RWPE1 (cell line): ENCODE results near the gene OCRL.

ENCODE experiments used
- CTCF ChIA-PET: fragments of 350-600 bp; sonication (Branson Sonifier 250); formaldehyde crosslinking; extraction: SDS; loops from one replicate; lab custom pipeline; 2021; lab: Yijun Ruan, JAX
- POLR2A ChIA-PET: fragments of 400-600 bp; formaldehyde crosslinking; extraction: SDS; loops from one replicate; lab custom pipeline; 2020; ENCODE audit warnings: antibody characterized with exemption; ENCODE audit not compliant: low non-redundant PET; lab: Yijun Ruan, JAX
- DNase-seq: peaks from one replicate; pipeline ENCODE4 v3.0.0; 2012; ENCODE audit warnings: low spot score
- H3K27ac ChIP-seq: fragments of 450-650 bp; 2 replicates; pipeline ENCODE4 v1.5.1; 2017
- TF ChIP-seq, protein P1 (sequence below): fragments of 450-650 bp; conservative IDR thresholded peaks from 2 replicates; pipeline ENCODE4 v1.5.1; 2017; ENCODE audit warnings: low read depth, mild to moderate bottlenecking

OCRL gene

DNA sequence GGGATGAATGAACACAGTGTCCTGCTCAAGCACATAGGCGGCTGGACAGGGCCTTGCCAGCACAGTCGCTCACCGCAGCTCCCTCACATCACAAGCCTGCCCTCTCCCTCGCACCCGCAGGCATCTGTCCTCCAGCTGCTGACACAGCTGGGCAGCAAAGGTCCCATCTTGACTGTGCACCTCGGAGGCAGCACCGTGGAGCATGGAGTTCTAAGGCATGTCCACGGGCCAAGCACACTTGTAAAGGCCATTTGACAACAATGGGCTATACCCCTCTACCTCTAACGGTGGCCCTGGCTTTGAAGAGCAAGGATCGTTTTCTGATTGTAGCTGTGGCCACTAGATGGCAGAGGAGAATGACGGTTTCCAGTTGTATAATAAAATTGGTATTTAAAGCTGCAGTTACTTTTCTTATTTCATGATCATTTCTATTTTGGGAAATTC is 60.9 kb downstream of the OCRL start:
- CTCF ChIA-PET: interaction anchor here (0.5 to 0.8 kb wide), 4 partner anchors 8 to 252 kb away, joined by 3 to 4 read pairs (median 4); no protein-coding TSS in a partner anchor
- peak; percentile 26 for DNase-seq
- TF ChIP-seq, protein P1, sequence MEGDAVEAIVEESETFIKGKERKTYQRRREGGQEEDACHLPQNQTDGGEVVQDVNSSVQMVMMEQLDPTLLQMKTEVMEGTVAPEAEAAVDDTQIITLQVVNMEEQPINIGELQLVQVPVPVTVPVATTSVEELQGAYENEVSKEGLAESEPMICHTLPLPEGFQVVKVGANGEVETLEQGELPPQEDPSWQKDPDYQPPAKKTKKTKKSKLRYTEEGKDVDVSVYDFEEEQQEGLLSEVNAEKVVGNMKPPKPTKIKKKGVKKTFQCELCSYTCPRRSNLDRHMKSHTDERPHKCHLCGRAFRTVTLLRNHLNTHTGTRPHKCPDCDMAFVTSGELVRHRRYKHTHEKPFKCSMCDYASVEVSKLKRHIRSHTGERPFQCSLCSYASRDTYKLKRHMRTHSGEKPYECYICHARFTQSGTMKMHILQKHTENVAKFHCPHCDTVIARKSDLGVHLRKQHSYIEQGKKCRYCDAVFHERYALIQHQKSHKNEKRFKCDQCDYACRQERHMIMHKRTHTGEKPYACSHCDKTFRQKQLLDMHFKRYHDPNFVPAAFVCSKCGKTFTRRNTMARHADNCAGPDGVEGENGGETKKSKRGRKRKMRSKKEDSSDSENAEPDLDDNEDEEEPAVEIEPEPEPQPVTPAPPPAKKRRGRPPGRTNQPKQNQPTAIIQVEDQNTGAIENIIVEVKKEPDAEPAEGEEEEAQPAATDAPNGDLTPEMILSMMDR: peak; percentile 58
- POLR2A ChIA-PET: no interaction called here
- no peak overlapping the region for H3K27ac ChIP-seq

- peak; percentile 54 for DNase-seq
- no peak overlapping the region for H3K27ac ChIP-seq
- CTCF ChIA-PET: interaction anchor here (4.7 kb wide), 1 partner anchor 119 kb away, joined by 15 read pairs; no protein-coding TSS in a partner anchor
- TF ChIP-seq, protein P1: peak; percentile 56
- POLR2A ChIA-PET: no interaction called here
These were observed 66.9 kb downstream of the OCRL start for GRCh38 chrX:129606918-129607317.

DNA sequence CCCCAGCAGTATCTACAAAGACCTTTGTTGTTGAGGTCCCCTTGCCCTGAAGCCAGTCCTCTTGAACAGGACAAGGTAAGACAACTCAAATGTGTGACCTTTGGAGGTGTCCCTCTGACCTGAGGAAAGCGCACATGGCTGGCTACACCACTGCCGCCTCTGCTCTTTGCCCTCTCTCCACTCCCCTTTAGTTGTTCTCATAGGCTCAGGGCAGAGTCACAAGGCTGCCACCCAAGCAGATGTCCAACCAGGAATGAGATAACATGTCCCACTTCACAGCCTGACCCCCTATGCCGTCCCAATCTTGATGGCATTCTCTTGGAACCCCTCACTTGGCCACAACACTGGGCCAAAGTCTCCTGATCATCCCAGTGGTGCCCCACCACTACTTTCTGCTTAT is 68.4 kb downstream of the OCRL start:
- POLR2A ChIA-PET: no interaction called here
- TF ChIP-seq, protein P1: no peak
- CTCF ChIA-PET: interaction anchor here (3.8 kb wide), 1 partner anchor 118 kb away, joined by 19 read pairs; no protein-coding TSS in a partner anchor
- no peak for DNase-seq
- H3K27ac ChIP-seq: no peak overlapping the region

GRCh38 chrX:129609395-129609794 is 69.3 kb downstream of the OCRL start:
- H3K27ac ChIP-seq: no peak overlapping the region
- no peak for DNase-seq
- TF ChIP-seq, protein P1: no peak
- CTCF ChIA-PET: interaction anchor here (0.6 to 3.8 kb wide), 2 partner anchors 117 to 120 kb away, joined by 3 to 19 read pairs; no protein-coding TSS in a partner anchor
- POLR2A ChIA-PET: no interaction called here

GRCh38 chrX:129612396-129612795 is 72.3 kb downstream of the OCRL start:
- CTCF ChIA-PET: no interaction called here
- DNase-seq: no peak
- POLR2A ChIA-PET: no interaction called here
- no peak overlapping the region for H3K27ac ChIP-seq
- TF ChIP-seq, protein P1: no peak

DNA sequence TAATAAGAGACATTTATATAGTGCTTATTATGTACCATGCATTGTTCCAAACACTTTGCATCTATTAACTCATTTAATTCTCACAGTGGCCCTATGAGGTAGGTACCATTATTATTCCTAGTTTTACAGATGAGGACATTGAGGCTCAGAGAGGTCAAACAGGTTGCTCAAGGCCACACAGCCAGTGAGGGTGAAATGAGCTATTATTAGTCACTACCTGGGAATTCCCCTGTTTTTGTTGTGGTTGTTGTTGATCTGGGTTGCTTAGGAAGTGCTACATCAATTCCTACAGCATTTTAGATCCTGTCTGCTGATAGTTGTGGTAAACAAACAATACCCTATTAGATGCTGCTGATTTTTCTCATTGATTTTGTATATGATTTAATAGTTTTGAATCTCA is 73.5 kb downstream of the OCRL start:
- no peak overlapping the region for H3K27ac ChIP-seq
- no peak for DNase-seq
- CTCF ChIA-PET: interaction anchor here (0.6 kb wide), 1 partner anchor 312 kb away, joined by 3 read pairs; no protein-coding TSS in a partner anchor
- POLR2A ChIA-PET: no interaction called here
- TF ChIP-seq, protein P1: no peak
